ENCODE data around the gene PLEKHG7. TPM values are rescaled to one million over a fixed set of nuclear protein-coding genes. Genes with fewer than 3 reads are reported as not detected.

The PLEKHG7 gene
- total RNA-seq, 2 experiments from 2014 or later, result not detected

GRCh38 chr12:92739113-92739512, 36.3 kb downstream of the PLEKHG7 start:
- H3K27ac Mint-ChIP-seq, result no peak overlapping the region
- H3K9me3 Mint-ChIP-seq, result no peaks in the 10 kb centered on the region
- no peak for ATAC-seq (ENCODE audit: poor library complexity)
- no peak overlapping the region for H3K4me3 ChIP-seq (ENCODE audit: low read length)
- DNase-seq, result no peak
- TF ChIP-seq, protein P1, sequence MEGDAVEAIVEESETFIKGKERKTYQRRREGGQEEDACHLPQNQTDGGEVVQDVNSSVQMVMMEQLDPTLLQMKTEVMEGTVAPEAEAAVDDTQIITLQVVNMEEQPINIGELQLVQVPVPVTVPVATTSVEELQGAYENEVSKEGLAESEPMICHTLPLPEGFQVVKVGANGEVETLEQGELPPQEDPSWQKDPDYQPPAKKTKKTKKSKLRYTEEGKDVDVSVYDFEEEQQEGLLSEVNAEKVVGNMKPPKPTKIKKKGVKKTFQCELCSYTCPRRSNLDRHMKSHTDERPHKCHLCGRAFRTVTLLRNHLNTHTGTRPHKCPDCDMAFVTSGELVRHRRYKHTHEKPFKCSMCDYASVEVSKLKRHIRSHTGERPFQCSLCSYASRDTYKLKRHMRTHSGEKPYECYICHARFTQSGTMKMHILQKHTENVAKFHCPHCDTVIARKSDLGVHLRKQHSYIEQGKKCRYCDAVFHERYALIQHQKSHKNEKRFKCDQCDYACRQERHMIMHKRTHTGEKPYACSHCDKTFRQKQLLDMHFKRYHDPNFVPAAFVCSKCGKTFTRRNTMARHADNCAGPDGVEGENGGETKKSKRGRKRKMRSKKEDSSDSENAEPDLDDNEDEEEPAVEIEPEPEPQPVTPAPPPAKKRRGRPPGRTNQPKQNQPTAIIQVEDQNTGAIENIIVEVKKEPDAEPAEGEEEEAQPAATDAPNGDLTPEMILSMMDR (IDR thresholded peaks at IDR 0.05), result no peak
- H3K27me3 Mint-ChIP-seq, result peaks cover 4% of the 10 kb centered on the region
- intact Hi-C loops (cut with DNase I, micrococcal nuclease), result no loop called here
- no peaks in the 10 kb centered on the region for H3K9me3 ChIP-seq (ENCODE audit: control insufficient read depth in 1 of 2, insufficient read depth in 1 of 2, low read length in 2 of 2)
- peaks cover 16% of the 10 kb centered on the region for H3K4me1 Mint-ChIP-seq (ENCODE audit: low read depth)
- H3K4me3 Mint-ChIP-seq, result no peak overlapping the region
- CTCF ChIA-PET, result no interaction called here
- H3K27ac ChIP-seq (ENCODE audit: low read depth in 1 of 2, low read length in 2 of 2), result no peak overlapping the region
- H3K27me3 ChIP-seq (ENCODE audit: control insufficient read depth in 1 of 2, insufficient read depth in 2 of 2, low read length in 2 of 2), result peaks cover 0 to 6% of the 10 kb centered on the region in 2 experiments
- POLR2A ChIA-PET, result no interaction called here
- no peaks in the 10 kb centered on the region for H3K4me1 ChIP-seq (ENCODE audit: insufficient read depth, low read length)
- H3K36me3 Mint-ChIP-seq (ENCODE audit: low read depth), result no peaks in the 10 kb centered on the region
- no peaks in the 10 kb centered on the region for H3K36me3 ChIP-seq (ENCODE audit: insufficient read depth, low read length)

DNA sequence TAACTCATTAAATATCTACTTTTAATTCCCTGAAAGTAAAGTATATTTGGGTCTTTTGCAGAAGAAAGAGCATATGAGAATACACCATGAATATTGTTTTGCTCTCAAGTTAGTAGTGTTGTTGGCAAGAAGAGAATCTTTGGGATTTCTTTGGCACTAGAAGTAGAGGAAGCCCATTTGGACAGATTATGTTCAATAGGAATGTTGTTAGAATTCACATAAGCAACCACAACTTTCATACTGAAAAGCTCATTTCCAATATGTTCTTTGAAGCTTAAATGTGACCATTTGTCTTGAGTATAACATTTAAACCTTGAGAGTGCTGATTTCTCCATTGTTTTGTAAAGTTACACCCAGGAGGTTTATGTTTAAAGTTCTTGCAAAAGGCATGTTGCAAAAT, 37.6 kb downstream of the PLEKHG7 start:
- no peaks in the 10 kb centered on the region for H3K36me3 Mint-ChIP-seq (ENCODE audit: low read depth)
- CTCF ChIA-PET, result no interaction called here
- Histone ChIP-seq H3K4me3 (ENCODE audit: low read length) (no peak overlapping the region), H3K36me3 (ENCODE audit: insufficient read depth, low read length) (no peaks in the 10 kb centered on the region), H3K9me3 (ENCODE audit: control insufficient read depth in 1 of 2, insufficient read depth in 1 of 2, low read length in 2 of 2) (no peaks in the 10 kb centered on the region), H3K27ac (ENCODE audit: low read depth in 1 of 2, low read length in 2 of 2) (no peak overlapping the region), H3K4me1 (ENCODE audit: insufficient read depth, low read length) (no peaks in the 10 kb centered on the region), H3K27me3 (ENCODE audit: control insufficient read depth in 1 of 2, insufficient read depth in 2 of 2, low read length in 2 of 2) (no peaks in the 10 kb centered on the region)
- POLR2A ChIA-PET, result no interaction called here
- ATAC-seq (ENCODE audit: poor library complexity) (no peak), DNase-seq (no peak)
- H3K4me3 Mint-ChIP-seq, result no peak overlapping the region
- H3K27ac Mint-ChIP-seq, result no peak overlapping the region
- H3K9me3 Mint-ChIP-seq, result no peaks in the 10 kb centered on the region
- H3K4me1 Mint-ChIP-seq (ENCODE audit: low read depth), result peaks cover 16% of the 10 kb centered on the region
- intact Hi-C loops (cut with DNase I, micrococcal nuclease), result no loop called here
- TF ChIP-seq, protein P1 (IDR thresholded peaks at IDR 0.05), result no peak
- peaks cover 4% of the 10 kb centered on the region for H3K27me3 Mint-ChIP-seq

DNA sequence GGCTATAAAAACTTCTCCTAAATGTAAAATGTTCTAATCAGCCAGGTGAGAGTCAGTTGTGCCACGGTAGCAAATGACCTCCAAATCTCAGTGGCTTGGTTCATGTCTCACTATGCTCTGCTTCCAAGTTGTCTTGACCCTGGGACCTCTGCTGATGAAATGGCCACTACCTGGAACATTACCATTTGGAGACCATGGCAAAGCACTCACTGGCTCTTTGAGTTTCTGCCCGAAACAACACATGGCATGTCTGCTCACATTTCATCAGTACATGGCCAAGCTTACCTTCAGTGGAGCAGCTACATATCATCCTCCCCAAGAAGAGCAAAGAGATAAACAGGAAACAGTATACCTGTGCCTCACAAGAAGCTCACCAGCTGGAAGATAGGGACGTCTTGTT, 40.2 kb downstream of the PLEKHG7 start:
- ATAC-seq (ENCODE audit: poor library complexity) (no peak), DNase-seq (no peak)
- no peaks in the 10 kb centered on the region for H3K36me3 Mint-ChIP-seq (ENCODE audit: low read depth)
- H3K27me3 Mint-ChIP-seq, result peaks cover 4% of the 10 kb centered on the region
- intact Hi-C loops (cut with DNase I, micrococcal nuclease), result no loop called here
- Histone ChIP-seq H3K4me1 (ENCODE audit: insufficient read depth, low read length) (no peaks in the 10 kb centered on the region), H3K27me3 (ENCODE audit: control insufficient read depth in 1 of 2, insufficient read depth in 2 of 2, low read length in 2 of 2) (no peaks in the 10 kb centered on the region), H3K4me3 (ENCODE audit: low read length) (no peak overlapping the region), H3K36me3 (ENCODE audit: insufficient read depth, low read length) (no peaks in the 10 kb centered on the region), H3K9me3 (ENCODE audit: control insufficient read depth in 1 of 2, insufficient read depth in 1 of 2, low read length in 2 of 2) (no peaks in the 10 kb centered on the region), H3K27ac (ENCODE audit: low read depth in 1 of 2, low read length in 2 of 2) (no peak overlapping the region)
- ChIA-PET CTCF (interaction anchor here (0.6 to 1.2 kb wide), 4 partner anchors 10 to 1161 kb away, joined by 3 to 4 read pairs (median 3); no protein-coding TSS in a partner anchor), POLR2A (no interaction called here)
- H3K9me3 Mint-ChIP-seq, result no peaks in the 10 kb centered on the region
- no peak overlapping the region for H3K27ac Mint-ChIP-seq
- TF ChIP-seq, protein P1 (IDR thresholded peaks at IDR 0.05), result no peak
- H3K4me1 Mint-ChIP-seq (ENCODE audit: low read depth), result peaks cover 11% of the 10 kb centered on the region
- no peak overlapping the region for H3K4me3 Mint-ChIP-seq
